CD4-positive, alpha-beta T cell treated with Interleukin-21 for 1 hour (primary cell): ENCODE data around the gene PSMD8.
A peak's percentile ranks its signal among the peaks of the same experiment; 100 is the strongest.
"Not testable (repeated sequence)": the region's sequence is repeated elsewhere in the genome, so short reads cannot be mapped to it uniquely, and the experiment has no call there.

Experiments
- DNase-seq: peaks from one replicate; pipeline ENCODE4 v3.0.0-alpha.2; 2020

Gene PSMD8

DNA sequence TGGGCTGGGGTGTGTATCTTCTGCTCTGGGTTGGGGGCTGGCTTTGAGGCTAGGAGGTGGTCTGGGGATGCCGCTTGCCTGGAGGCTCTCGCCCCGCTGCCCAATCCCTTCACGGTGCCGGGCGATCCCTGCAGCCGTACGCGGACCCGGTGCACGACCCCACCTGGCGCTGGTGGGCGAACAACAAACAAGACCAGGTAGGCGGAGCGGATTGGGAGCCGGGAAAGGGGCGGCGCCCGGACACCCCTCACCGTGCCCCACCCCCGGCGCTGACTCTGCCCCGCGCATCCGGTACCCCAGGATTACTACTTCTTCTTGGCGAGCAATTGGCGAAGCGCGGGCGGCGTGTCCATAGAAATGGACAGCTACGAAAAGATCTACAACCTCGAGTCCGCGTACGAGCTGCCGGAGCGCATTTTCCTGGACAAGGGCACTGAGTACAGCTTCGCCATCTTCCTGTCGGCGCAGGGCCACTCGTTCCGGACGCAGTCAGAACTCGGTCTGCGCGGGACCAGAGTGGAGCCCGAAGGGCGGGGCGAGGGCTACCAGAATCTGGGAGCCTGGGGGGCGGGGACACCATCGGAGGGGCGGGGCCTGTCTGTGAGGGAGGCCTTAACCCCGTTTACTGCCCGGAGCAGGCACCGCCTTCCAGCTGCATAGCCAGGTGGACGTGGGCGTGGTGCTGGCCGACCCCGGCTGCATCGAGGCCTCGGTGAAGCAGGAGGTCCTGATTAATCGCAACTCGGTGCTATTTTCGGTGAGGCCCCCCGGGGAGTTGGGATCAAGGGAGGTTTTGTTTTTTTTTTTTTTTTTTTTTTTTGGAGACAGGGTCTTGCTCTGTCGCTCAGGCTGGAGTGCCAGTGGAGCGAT lies 12.1 kb upstream of the PSMD8 start:
- peak; percentile 77 for DNase-seq

DNA sequence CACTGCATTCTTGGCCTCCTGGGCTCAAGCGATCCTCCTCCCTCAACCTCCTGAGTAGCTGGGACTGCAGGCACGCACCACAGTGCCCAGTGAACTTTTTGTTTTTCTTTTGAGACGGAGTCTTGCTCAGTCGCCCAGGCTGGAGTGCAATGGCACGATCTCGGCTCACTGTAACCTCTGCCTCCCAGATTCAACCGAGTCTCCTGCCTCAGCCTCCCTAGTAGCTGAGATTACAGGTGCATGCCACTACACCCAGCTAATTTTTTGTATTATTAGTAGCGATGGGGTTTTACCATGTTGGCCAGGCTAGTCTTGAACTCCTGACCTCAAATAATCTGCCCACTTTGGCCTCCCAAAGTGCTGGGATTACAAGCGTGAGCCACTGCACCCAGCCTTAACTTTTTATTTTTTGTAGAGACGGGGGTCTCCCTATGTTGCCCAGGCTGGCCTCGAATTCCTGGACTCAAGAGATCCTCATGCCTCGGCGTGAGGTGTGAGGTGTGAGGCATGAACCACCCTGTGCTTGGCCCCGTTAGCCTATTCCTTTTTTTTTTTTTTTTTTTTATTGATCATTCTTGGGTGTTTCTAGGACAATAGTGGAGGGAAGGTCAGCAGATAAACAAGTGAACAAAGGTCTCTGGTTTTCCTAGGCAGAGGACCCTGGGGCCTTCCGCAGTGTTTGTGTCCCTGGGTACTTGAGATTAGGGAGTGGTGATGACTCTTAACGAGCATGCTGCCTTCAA lies 11.3 kb upstream of the PSMD8 start:
- not testable (repeated sequence) for DNase-seq

DNA sequence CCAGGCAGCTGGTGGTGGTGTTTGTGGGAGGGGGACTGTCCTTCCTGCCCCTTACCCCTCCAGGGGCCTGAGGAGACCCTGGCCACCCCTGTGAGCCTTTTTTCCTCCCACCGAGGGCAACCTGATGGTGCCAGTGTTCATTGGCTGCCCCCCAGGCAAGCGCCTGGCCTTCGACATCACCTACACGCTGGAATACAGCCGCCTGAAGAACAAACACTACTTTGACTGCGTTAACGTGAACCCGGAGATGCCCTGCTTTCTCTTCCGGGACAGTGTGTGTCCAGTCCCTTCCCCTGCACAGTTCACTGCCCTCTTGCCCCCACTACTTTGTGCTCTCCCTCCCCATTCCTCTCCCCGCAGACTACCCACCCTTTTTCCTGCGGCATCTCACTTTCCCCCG lies 7.3 kb upstream of the PSMD8 start:
- DNase-seq, result no peak

DNA sequence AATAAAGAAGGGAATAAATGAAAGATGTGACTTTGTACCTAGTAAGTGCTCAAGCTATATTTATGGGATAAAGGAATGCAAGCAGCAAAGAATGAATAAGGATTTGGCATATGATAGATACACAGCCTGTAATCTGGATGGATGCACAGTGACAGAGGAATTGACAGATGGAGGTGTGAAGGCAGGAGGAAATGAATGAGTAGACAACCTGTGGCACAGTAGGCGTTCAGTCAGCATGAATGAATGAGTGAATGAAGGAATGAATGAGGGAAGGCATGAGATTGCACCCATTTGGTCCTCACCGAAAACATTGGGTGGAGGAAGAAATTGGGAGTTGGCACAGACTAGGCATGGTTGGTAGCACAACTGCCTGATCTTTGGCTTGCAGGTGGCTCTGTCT lies 4.8 kb upstream of the PSMD8 start:
- DNase-seq, result no peak

DNA sequence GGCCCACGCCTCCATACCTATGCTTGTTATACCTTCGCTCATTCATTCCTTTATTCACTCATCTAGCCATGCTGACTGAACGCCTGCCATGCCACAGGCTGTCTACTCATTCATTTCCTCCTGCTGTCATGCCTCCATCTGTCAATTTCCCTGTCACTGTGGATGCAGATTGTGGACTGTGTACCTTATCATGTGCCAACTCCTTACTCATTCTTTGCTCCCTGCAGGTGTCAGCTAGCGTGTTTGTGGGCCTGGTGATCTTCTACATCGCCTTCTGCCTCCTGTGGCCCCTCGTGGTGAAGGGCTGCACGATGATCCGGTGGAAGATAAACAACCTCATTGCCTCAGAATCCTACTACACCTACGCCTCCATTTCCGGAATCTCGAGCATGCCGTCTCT lies 4.1 kb upstream of the PSMD8 start:
- DNase-seq, result no peak

DNA sequence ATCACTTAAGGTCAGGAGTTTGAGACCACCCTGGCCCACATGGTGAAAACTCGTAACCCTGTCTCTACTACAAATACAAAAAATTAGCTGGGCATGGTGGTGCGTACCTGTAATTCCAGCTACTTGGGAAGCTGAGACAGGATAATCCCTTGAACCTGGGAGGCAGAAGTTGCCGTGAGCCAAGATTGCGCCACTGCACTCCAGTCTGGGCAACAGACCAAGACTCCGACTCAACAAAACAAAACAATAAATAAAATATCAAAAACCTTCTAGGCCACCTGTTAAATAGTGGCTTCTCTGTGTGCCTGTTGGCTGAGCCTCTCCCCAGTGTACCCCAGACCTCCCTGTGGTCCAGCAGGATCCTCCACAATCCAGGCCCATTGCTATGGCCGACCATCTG lies 3.3 kb upstream of the PSMD8 start:
- DNase-seq, result no peak

DNA sequence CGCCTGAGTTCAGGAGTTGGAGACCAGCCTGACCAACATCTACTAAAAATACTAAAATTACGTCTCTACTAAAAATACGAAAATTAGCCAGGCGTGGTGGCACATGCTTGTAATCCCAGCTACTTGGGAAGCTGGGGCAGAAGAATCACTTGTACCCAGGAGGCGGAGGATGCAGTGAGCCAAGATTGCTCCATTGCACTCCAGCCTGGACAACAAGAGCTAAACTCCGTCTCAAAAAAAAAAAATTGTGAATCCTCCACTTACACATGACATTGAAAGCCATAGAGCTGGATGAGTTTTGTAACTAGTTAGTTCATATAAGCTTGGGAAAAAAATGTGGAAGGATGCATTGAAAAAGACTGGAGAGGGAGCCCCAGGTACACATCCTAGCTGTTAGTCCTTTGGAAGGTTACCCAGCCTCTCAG lies 452 bp upstream of the PSMD8 start:
- no peak for DNase-seq

DNA sequence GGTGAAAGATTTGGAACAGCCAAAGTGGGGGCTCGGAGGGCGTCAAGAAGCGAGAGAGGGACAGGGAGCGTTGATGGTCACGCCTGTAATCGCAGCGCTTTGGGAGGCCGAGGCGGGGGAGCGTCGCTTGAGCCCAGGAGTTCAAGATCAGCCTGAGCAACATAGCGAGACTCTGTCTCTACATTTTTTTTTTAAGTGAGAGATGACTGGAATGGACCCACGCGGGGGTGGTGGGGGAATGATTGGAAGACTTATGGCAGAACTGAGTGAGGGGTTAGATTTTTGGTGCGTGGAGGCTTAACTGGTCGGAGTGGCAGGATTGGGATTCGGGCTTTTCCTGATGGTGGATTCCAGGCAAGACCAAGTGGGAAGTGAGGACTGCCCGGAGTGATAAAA lies 725 bp downstream of the PSMD8 start:
- no peak for DNase-seq

DNA sequence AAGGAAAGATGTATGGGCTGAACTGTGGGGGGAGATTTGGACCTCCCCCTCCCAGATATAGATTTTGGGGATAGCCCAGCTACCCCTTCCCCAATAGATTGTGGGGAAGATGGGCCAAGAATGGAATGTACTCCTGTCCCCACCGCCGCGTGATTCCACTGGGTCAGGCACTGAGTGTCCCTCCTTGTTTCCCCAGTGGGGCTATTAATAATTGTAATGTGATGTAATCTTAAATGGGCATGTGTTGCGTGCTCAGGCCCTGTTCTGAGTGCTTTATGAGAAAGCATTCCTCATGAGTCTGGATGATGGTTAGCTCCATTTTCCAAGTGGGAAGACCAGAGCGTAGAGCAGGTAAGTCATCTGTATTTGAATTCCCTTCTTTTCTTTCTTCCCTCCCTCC lies 1.4 kb downstream of the PSMD8 start:
- no peak for DNase-seq

DNA sequence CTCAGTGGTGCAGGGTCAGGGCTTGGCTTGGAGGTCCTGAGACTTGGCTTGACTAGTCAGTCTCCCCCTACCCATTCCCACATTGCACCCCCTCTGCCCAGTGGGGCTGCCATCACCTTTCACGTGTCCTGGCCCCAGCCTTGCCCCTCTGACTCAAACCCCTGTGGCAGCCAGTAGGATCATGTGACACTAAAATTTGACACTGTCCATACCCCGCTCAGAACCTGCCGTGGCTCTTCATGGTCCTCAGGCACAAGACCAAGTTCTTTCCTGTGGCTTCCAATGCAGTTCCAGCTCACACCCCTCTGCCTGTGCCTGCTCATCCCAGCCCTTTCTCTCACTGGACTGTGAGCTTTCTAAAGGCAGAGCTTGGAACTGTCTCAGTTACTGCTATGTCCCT lies 2.2 kb downstream of the PSMD8 start:
- no peak for DNase-seq

DNA sequence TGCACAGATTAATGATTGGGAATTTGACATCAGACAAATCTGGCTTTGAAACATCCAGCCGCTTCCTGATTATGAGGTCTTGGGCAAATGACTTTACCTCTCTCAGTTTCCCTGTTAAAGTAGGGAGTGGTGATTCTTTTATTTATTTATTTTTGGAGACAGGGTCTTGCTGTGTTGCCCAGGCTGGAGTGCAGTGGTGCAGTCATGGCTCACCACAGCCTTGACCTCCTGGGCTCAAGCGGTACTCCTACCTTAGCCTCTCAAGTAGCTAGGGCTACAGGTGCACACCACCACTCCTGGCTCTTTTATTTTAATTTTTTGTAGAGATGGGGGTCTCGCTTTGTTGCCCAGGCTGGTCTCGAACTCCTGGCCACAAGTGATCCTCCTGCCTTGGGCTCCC lies 2.7 kb downstream of the PSMD8 start:
- DNase-seq, result no peak

DNA sequence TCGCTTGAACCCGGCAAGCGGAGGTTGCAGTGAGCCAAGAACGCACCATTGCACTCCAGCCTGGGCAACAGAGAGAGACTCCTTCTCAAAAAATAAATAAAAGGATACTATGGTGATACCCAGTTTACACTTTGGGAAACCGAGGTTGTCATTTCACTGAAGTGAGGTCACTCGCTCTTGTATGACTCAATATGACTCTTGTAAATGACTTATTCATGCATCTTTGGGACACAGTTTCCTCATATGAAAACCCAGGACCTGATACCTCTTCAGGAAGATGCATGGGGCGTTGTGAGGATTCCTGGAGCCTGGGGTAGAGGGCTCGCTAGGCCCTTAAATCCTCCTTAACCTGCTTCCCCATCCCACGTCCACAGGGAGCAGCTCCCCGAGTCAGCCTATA lies 4.5 kb downstream of the PSMD8 start:
- DNase-seq, result no peak

DNA sequence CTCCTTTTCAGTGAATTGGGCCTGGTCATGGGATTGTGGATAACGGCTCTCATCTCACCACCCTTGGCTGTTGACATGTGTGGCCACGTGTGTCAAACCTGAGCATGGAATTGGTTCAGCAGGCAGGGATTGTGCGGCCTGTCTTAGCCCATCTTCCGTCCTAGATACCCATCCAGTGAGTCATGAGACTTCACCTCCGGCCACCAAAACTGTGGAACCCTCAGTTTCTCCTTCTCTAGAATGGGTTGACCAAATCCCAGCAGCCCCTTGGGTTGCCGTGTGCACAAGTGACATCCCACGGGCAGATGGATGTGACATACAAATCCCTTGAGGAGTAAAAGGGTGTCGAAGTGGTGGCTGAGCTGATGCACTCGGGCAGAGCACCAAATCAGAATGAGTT lies 6.8 kb downstream of the PSMD8 start:
- no peak for DNase-seq

DNA sequence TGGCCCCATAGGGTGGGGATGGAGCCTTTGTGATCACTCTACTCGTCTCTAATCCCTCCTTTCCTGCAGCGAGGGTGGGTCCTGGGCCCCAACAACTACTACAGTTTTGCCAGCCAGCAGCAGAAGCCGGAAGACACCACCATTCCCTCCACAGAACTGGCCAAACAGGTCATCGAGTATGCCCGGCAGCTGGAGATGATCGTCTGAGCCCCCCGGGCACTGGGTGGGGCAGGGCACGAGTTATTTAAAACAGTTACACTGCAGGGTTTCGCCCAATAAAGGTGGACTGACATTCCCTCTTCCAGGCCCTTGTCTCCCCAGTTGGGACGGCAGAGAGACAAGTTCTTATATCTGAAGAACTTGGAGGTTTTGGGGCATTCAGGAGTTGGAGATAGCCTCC lies 8.8 kb downstream of the PSMD8 start:
- DNase-seq, result no peak

DNA sequence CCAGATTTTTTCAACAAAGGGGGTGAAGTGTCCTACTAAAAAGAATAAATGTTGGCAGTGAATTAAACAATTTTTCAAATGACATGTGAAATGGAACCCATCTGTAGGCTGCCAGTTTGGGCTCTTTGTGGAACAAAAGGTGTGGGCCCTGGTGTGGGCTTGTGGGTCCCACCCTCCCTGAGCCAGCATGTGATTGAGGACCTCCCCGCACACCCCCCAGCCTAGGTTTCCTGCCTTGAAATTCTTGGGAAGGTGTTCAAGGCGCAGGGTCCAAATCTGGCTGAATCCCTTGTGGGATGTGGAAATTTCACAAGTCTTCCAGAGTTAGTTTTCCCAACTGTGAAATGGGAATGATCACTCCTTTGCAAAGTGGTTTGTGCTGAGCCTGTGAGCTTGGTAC lies 9.4 kb downstream of the PSMD8 start:
- no peak for DNase-seq

DNA sequence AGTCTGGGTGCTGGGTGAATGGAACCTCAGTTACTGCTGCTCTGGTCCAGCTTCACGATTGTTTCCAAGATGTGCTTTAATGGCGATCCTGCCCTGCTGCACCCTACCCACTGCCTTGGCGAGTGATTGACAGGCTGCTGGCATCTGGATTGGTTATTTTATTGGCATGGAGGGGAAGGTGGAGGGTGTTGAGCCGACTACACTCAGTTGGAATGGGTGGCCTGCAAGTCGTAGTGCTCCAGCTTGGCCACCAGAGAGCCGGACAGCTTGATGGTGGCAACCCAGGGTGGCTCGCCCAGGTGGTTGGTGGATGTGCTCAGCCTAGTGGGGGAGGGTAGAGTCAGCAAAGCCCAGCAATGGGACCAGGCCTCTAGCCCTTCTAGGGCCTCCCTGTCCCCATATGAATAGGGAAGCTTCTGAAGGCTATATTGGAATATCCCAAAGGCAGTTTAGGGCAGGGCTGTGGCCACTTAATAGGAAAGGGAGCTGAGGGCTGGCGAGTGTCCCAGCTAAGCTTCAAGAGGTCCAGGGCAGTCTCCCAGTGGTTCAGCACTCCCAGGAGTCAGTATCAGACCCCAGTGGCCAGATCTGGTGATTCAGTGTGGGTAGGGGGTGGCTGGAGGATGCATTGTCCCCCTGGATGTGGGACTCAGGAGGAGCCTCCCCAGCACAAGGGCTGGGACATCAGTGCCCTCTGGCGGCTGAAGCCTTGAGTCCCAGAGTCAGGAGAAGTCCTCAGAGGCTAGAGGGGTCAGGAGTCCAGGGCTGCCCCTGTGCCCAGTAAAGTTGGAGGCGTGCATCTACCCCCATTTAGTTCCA lies 10.0 kb downstream of the PSMD8 start:
- no peak for DNase-seq

DNA sequence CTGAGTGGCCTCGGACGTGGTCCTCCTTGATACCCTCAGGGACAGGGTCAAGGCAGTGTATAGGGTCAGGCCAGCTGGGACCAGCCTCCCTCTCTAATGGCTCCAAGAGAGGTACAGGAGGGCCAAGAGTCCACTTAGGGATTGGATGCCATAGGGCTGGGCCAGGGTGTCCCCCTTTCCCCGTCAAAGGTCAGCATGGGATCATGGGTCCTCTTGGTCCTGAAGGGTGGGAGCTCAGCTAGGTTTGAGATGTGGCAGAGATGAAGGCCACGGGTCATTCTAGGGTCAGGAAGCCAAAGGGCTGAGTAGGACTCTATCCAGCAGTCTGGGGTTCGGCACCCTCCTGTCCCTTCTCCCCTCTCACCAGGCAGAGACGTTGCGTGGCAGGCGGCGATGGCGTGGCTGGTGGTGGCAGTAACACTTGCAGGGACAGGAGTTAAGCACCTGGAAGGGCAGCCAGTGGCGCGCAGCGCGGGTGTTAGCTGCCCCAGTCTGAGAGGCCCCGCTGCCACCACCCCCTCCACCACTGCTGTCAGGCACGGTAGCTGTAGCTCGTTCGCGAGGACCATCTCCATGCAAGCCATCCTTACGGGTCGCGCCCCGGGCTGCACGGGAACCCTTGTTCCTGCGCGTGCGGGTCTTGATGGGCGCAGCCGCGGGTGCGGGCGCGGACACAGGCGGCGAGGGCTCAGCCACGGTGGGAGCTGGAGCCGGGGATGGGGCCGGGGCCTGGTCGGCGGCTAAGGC lies 10.9 kb downstream of the PSMD8 start:
- no peak for DNase-seq

DNA sequence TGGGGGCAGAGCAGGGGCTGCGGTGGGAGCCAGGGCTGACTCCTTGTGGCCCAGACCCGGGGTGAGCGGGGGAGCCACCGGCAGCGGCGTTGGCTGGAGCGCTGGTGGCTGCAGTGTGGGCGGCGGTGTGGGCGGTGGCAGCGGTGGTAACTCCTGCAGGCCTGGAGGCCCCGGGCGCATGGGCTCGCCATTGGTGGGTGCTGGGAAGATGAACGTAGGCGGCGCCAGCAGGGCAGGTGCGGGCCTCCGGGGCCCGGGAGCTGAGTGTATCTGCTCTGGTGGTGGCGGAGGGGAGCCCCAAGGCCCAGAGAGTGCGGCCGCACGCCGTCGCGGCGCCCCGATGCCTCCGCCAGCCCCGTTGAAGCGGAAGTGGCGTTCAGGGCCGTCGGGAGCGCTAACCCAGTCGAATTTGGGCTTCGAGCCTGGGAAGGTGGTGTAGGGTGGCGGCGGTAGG lies 11.5 kb downstream of the PSMD8 start:
- no peak for DNase-seq

DNA sequence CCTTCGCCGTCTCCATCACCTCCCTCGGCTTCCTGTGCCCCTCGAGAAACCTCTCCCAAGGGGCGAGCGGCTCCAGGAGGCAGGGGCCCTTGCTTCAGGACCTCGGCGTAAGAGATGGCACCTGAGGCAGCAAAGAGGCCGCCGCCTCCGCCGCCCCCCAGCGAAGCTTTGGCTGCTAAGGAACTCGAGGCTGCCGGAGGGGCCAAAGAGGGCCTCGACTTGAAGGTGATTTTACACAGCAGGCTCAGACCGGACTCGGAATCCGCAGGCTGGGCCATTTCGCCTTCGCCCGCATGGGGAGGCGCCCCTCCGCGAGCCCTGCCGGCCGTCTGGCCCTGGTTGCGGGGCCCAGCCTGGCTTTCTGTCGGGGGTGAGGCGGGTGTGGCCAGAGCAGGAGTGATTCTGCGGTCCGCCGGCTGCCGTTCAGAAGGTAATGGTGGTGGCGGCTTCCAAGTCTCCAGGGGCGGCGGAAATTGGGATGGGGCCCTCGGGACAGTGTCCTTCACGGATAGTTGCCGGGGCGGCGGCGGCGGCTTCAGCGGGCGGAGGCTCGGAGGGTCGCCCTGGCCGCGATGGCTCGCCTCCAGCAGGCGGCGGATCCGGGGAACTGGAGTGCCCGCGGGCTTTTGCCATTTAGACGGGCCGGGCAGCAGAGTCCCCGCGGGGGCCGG lies 12.1 kb downstream of the PSMD8 start:
- no peak for DNase-seq

DNA sequence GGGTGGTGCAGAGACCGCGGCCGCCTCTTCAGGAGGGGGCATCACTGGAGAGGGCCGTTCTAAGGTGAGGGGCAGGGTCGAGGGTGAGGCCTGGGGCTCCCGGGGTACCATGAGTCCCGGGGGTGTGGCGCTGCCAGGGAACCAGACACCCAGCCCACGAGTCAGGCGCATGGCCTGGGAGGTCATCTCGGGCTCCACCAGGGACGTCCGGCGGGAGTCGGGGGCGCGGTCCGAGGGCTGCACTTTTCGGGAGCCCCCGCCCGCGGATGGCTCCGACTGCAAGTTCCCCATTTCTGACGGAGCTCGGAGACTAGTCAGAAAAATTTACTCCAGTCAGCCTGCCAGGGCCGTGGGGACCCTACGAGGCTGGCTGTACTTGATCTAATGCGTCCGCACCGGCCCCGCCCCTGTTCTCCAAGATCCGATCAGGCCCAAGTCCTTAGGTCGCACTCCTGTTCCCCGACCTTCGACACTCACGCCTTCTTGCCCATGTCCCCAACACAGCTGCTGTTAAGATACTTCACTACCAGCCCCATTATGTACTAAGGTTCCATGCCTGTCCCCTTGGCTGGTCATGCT lies 12.7 kb downstream of the PSMD8 start:
- DNase-seq, result no peak

DNA sequence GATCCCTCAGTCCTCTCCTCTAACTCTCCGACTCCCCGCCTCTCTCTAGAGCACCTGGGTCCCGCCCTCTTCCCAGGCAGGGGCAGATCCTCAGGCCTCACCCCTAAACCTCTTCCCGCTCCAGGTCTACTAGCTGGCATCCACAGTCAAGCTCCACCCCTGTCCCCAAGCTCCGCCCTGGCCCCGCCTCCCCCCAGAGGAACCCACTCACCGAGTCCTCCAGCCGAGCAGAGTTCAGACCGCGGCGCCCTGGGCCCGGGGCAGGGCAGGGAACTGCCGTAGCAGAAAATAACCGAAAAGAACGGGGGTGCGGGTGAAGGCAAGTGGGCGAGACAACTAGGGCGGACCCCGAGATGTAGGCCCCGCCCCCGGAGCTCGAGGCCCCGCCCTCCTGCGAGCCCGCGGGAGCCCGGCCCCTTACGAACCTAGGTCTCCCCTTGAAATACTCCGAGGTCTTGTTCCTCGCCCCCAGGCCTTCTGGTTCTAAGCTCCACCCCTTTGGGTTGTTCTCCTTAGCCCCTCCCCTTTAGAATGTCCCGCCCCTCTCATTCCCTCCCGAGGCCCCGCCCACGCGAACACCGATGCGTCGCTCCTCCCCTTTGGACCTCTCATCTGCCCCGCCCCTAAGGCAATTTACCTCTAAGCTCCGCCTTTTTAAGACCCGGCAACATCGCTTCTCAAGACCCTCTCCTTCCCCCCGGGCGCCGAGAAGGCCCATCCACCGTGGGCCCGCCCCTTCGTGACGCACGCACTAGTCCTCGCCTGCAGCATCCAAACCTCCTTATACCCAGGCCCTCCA lies 13.4 kb downstream of the PSMD8 start, which contains the start of gene GGN:
GGN (minus strand) TSS at position 485 of the 799 bp plus-strand sequence. CDS start 773 bp downstream, outside the sequence.
- DNase-seq, result peak; percentile 88
